HPDE6-E6E7 (cell line): ENCODE results near the gene TUBGCP3.

Experiments
- DNase-seq: peaks from one replicate; pipeline ENCODE4 v3.0.0; 2011; ENCODE audit warnings: missing footprints; ENCODE audit errors: extremely low spot score

Gene TUBGCP3

GRCh38 chr13:112441779-112442310 is 146.1 kb downstream of the TUBGCP3 start:
- no peak for DNase-seq

DNA sequence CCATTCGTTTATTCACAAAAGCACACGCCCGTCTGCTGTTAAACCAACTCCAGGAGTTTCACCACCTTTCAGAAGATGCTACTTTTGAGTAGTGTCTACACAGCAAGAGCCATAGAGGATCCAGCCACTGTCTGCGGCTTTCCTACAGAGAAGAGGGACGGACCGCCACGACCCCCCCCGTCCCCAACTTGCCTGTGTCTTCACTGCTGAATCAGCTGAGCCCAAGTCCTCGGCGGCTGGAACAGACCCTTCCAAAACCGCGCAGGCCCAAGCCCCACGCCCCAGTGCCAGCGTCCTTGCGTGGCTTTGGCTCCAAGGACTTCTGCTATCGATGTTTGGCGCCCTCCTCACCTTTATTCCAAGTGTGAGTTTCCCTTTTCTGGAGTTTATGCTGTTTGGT is 146.7 kb downstream of the TUBGCP3 start:
- DNase-seq = no peak

- DNase-seq = no peak
These were observed 149.4 kb downstream of the TUBGCP3 start for GRCh38 chr13:112438515-112438914.

DNA sequence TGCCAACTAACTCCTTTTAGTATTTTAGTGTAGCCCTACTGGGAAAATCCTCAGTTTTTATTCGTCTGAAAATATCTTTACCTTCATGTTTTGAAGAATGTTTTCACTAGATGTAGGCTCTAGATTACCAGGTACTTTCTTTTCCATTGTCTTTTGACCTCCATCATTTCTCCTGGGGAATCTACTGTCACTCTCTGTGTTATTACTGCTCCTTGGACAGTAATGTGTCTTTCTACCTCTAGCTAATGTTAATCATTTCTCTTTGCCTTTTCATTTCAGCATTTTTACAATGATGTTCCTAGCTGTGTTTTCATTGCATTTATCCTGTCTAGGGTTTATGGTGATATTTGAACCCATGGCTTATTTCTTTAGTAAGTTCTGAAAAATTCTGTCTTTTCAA is 149.9 kb downstream of the TUBGCP3 start:
- no peak for DNase-seq

DNA sequence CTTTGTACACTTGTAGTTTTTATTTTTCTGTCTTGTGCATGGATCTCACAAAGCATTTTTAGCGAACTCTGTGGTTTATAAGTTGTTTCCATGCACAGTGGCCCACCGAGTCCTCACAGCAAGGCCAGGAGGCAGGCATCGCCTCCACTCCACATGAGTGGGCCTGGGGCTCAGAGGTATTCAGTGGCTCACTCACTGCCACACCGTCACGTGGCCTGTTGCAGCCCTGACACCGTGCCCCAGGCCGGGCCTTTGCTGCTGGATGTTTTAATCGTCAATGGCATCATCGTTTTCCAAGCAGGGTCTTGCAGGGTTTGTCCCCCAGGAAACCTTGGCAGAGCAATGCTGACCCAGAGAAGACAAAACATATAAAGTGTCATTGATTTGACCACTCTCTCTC is 152.0 kb downstream of the TUBGCP3 start:
- no peak for DNase-seq
